ENCODE data around the gene NABP2. TPM values are rescaled to one million over a fixed set of nuclear protein-coding genes. Genes with fewer than 3 reads are reported as not detected.

The NABP2 gene
- total and polyA plus RNA-seq, 8 donors, result 14.1 to 23.6 (median 17.5) TPM

GRCh38 chr12:56244494-56244893 is 20.4 kb downstream of the NABP2 start:
- Histone ChIP-seq H3K4me1 (peaks cover 0 to 13% (median 6%) of the 10 kb centered on the region in 3 donors), H3K27ac (no peak overlapping the region), H3K27me3 (no peaks in the 10 kb centered on the region), H3K9me3 (no peaks in the 10 kb centered on the region), H3K4me3 (no peak overlapping the region), H3K36me3 (peaks cover 0 to 58% (median 25%) of the 10 kb centered on the region in 3 donors)
- FAIRE-seq, result no peak
- intact Hi-C loops (cut with DNase I), result no loop called here
- no peak for DNase-seq
- no peak for ATAC-seq
- WGBS, 2 donors, result 93 to 94% methylated on average over 14 of the region's 14 CpGs
- no peak for TF ChIP-seq CTCF (IDR thresholded peaks at IDR 0.05)

- ATAC-seq, result no peak
- FAIRE-seq, result no peak
- Histone ChIP-seq H3K4me3 (no peak overlapping the region), H3K27ac (no peak overlapping the region), H3K9me3 (no peaks in the 10 kb centered on the region), H3K27me3 (no peaks in the 10 kb centered on the region), H3K4me1 (peaks cover 0 to 13% (median 6%) of the 10 kb centered on the region in 3 donors), H3K36me3 (peaks cover 0 to 79% (median 33%) of the 10 kb centered on the region in 3 donors)
- no peak for TF ChIP-seq CTCF (IDR thresholded peaks at IDR 0.05)
- no peak for DNase-seq
- intact Hi-C loops (cut with DNase I), result no loop called here
- WGBS, 2 donors, result 95 to 96% methylated on average over 16 of the region's 16 CpGs
Observed at GRCh38 chr12:56247923-56248322, 23.8 kb downstream of the NABP2 start.

GRCh38 chr12:56248711-56249110 is 24.6 kb downstream of the NABP2 start:
- no peaks in the 10 kb centered on the region for H3K27me3 ChIP-seq
- intact Hi-C loops (cut with DNase I), result no loop called here
- ATAC-seq (no peak), FAIRE-seq (no peak), DNase-seq (no peak)
- no peaks in the 10 kb centered on the region for H3K9me3 ChIP-seq
- peaks cover 0 to 6% (median 6%) of the 10 kb centered on the region in 3 donors for H3K4me1 ChIP-seq
- H3K36me3 ChIP-seq, result peaks cover 0 to 79% (median 41%) of the 10 kb centered on the region in 3 donors
- 89 to 93% methylated on average over 8 of the region's 8 CpGs for WGBS, 2 donors
- no peak for TF ChIP-seq CTCF (IDR thresholded peaks at IDR 0.05)
- no peak overlapping the region for H3K27ac ChIP-seq
- no peak overlapping the region for H3K4me3 ChIP-seq

- no peak for FAIRE-seq
- no peaks in the 10 kb centered on the region for H3K9me3 ChIP-seq
Observed at GRCh38 chr12:56252649-56253048, 28.5 kb downstream of the NABP2 start.

More at GRCh38 chr12:56252649-56253048, 28.5 kb downstream of the NABP2 start:
- TF ChIP-seq CTCF (IDR thresholded peaks at IDR 0.05), result no peak
- intact Hi-C loops (cut with DNase I), result loop anchor here in 1 of 3 donors (10.0 kb wide), 1 partner anchor 58 kb away; no protein-coding TSS in a partner anchor
- Histone ChIP-seq H3K4me1 (peaks cover 0 to 14% (median 0%) of the 10 kb centered on the region in 3 donors), H3K4me3 (no peak overlapping the region), H3K27me3 (no peaks in the 10 kb centered on the region), H3K27ac (no peak overlapping the region), H3K36me3 (peaks cover 0 to 66% (median 32%) of the 10 kb centered on the region in 3 donors)
- ATAC-seq, result no peak
- DNase-seq, result no peak
- 91 to 93% methylated on average over 3 of the region's 3 CpGs for WGBS, 2 donors
